Esophagus muscularis mucosa (tissue), 4 donors: ENCODE results near the gene CEP131.

Source experiments
- CTCF ChIP-seq, 3 experiments: fragments of 200-600 bp in 2 of 3; fragments of 450-650 bp in 1 of 3; sonication (generic) in 2 of 3; IDR thresholded peaks; one replicate each; pipeline ENCODE4 v1.5.1; 2017 to 2019; ENCODE audit warnings: antibody characterized with exemption in 3 of 3, mild to moderate bottlenecking in 2 of 3, moderate library complexity in 1 of 3
- EP300 ChIP-seq: sonication (generic); formaldehyde crosslinking; IDR thresholded peaks from one replicate; pipeline ENCODE4 v1.6.1; 2017; ENCODE audit warnings: antibody characterized with exemption
- POLR2A ChIP-seq: fragments of 450-650 bp; IDR thresholded peaks from one replicate; pipeline ENCODE4 v1.6.1; 2017; ENCODE audit warnings: antibody characterized with exemption, moderate library complexity, mild to moderate bottlenecking, low read depth
- POLR2AphosphoS5 ChIP-seq, 2 donors: sonication (generic); formaldehyde crosslinking; IDR thresholded peaks; one replicate each; pipeline ENCODE4 v1.6.1; 2017; ENCODE audit warnings: antibody characterized with exemption in 2 of 2

GRCh38 chr17:81198826-81199481 is 23.8 kb downstream of the CEP131 start:
- TF ChIP-seq CTCF (IDR thresholded peaks at IDR 0.05) (no peak), POLR2AphosphoS5 (IDR thresholded peaks at IDR 0.05) (no peak), POLR2A (no peak), EP300 (no peak)
